GM11168 (cell line): Measurements from ENCODE around the gene CCT6B.
"Not testable (repeated sequence)": the region's sequence is repeated elsewhere in the genome, so short reads cannot be mapped to it uniquely, and the experiment has no call there.

ENCODE experiments used
- in situ Hi-C: fragments of 300-500 bp; cut with MboI; formaldehyde crosslinking; loops from one replicate; pipeline ENCODE4 v1.12.0; 2022; ENCODE audit warnings: low sequenced_read_pairs; ENCODE audit not compliant: unreplicated experiment

The CCT6B gene

DNA sequence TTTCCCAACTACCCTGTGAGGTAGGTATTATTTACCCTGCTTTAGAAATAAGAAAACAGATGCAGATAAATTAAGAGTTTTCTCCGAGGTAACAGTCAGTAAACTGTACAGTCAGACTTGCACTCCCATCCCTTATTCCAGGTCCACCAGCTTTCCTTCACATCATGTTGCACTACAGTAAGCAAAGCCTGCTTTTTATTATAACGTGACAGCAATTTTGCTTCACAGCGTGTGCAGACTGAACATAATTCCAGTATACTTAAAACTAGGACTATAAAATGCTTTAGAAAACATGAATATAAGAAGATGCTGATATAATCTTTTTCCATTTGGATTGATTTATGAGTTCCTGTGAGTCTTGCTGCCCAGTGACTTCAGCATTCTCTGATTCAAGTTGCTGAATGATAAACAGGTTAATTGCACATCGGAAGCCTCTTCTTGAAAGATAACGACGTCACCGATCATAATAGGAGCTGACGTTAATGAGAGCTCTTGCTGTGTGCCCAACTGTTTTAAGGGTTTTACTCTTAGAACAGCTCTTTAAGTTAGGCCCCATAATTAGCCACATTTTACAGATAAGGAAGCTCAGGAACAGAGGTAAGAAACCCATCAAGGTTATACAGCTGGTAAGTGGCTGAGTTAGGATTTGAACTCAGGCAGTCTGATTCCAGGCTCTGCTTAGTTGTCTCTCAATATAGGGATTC is 20.4 kb upstream of the CCT6B start:
- in situ Hi-C loops, result loop anchor here (10.0 kb wide), 1 partner anchor 113 kb away; no protein-coding TSS in a partner anchor

- in situ Hi-C loops, result loop anchor here (10.0 kb wide), 1 partner anchor 114 kb away; no protein-coding TSS in a partner anchor
Observed at GRCh38 chr17:34980681-34981537, 19.6 kb upstream of the CCT6B start.

GRCh38 chr17:34980353-34980680 is 19.1 kb upstream of the CCT6B start, which contains the start of gene LIG3:
Gene LIG3 (plus strand): TSS chr17:34980512. CDS start chr17:34983006, 2,494 bp downstream.
- in situ Hi-C loops, result loop anchor here (10.0 kb wide), 1 partner anchor 114 kb away; no protein-coding TSS in a partner anchor

DNA sequence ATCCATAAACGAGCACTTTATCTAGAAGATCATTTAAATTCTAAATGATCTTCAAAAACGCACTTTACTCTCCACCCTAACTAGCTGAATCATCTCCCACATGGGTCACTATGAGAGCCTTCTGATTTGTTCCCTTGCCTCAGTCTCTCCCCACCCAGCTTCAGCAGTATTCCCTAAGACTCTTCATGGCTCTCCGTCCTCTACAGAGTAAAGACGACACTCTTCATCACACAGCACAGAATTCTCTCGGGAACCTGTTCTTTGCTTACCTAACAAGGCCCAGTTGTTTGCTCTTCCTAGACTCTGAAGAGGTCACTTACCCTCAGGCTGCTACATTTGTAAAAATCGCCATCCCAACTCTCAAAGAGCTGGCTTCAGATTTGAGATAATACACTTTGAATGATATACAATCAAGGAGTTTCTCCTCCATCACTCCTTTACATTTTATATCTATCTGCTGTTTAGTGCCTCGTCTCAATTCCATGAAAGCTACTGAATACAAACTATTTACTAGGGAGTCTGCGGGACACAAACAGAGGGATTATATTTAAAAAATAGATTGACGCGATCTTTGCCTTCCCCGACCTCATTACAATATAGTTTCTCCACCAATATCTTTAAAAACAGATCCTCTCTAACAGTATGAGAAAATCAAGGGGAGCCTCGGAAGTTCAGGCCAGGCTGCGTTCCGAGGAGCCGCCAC is 18.5 kb upstream of the CCT6B start:
- in situ Hi-C loops, result loop anchor here (10.0 kb wide), 1 partner anchor 115 kb away; no protein-coding TSS in a partner anchor

DNA sequence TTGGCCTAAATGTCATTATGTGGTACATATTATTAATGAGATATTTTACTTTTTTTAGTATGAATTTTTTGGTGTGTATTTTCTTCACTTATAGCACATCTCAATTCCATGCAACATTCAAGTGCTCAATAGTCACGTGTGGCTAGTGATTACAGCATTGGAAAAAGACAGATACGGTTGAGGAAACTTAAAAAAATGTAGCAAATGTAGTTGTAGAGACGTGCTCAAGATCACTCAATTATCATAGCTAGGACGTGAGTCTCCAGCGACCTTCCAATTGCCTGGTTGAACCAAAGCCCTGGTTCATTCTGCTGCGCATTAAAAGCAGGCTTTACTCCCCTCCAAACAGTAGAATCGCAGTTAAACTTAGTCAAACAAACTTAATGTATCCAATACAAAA is 17.9 kb upstream of the CCT6B start:
- in situ Hi-C loops, result no loop called here

GRCh38 chr17:34974794-34975785 is 13.8 kb upstream of the CCT6B start:
- in situ Hi-C loops, result no loop called here

DNA sequence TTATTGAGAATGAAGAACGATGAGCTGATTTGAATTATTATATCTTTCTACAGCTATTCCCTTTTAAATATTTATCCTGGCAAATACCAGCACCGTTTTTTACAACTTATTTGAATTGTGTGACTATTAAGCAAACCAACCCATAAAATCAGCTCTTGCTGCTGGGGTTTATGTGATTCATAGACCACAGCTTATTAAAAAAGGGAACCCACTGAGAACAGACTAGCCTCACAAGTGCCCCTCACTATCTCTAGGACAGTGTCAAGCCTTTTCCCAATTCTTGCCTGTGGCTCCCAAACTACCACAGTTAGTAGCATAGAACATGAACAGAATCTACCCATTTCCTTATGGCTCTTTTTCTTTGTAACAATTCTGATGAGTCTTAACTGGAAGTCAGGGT is 12.9 kb upstream of the CCT6B start:
- in situ Hi-C loops, result no loop called here

DNA sequence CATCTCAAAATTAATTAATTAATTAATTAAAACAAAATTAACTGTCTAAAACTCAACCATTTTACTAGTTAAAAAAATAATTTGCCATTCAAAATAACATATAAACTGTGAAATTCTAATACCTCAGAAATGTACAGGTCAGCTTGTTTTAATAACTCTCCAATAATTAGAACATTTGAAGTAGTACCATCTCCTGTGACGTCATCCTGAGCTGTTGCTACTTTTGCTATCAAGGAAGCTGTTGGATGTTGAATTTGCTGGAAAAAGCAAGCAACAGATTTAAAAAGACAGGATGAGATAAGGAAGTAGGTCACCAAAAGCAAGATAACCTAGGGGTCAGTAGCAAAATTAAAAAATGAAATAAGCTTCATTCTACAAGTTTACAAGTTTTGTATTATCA is 2.8 kb downstream of the CCT6B start:
- in situ Hi-C loops, result no loop called here

DNA sequence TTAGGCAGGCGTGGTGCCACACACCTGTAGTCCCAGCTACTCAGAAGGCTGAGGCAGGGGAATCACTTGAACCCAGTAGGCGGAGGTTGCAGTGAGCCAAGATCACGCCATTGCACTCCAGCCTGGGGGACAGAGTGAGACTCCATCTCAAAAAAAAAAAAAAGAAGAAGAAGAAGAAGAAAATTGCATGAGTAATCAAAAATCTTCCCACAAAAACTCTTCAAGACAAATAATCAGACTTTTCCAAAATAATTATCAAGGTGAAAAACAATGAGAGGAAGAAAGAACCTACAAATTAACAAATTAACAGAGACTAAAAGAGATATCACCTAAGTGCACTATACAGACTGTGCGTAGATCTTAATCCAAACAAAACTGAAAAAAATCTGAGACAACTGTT is 10.5 kb downstream of the CCT6B start:
- in situ Hi-C loops, result not testable (repeated sequence)

GRCh38 chr17:34930283-34930682 is 31.0 kb downstream of the CCT6B start:
- in situ Hi-C loops, result no loop called here

- in situ Hi-C loops, result no loop called here
Observed at GRCh38 chr17:34926661-34927060, 34.6 kb downstream of the CCT6B start.

DNA sequence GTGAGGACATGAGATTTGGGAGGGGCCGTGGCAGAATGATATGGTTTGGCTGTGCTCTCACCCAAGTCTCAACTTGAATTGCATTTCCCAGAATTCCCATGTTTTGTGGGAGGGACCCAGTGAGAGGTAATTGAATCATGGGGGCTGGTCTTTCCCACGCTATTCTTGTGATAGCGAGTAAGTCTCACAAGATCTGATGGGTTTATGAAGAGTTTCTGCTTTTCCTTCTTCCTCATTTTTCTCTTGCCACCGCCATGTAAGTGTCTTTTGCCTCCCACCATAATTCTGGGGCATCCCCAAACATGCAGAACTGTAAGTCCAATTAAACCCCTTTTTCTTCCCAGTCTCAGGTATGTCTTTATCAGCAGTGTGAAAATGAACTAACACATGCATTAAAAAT is 40.6 kb downstream of the CCT6B start:
- in situ Hi-C loops, result no loop called here

DNA sequence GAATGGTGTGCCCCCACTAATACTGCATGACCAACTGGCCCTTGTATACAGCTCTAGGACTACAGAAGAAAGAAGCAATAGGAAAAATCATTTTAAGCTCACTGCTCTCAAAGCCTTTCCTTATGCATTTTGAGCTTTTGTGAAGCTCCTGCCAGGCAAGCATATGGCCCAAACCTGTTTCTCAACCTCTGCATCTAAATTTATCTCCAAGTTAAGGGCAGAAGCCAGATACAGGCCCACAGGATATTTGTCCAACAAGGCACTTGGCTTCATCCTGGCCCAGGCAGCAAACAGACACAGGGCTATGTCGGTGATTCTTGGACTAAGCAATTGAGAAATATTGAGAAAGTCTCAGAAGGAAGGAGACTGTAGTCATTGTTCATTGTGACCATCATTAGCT is 43.9 kb downstream of the CCT6B start:
- in situ Hi-C loops, result no loop called here

DNA sequence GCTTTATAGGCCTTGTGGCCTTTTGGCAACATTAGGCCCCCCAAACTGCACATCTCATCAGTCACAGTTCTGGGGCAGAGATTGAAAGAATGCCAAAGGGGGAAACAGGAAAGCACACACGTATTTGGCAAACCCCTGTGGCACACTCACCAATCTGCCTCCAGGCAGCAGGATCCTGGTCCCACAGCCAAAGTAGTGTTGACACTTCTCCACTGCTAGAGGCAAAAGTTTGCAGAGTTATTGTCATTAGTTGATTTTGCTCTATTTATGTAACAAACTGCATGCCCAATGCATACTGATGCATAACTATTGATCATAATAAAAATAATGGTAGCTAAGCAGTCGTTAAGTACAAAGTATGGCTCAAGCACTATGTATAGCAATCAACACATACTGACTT is 45.1 kb downstream of the CCT6B start:
- in situ Hi-C loops, result no loop called here

GRCh38 chr17:34913001-34913400 is 48.3 kb downstream of the CCT6B start:
- in situ Hi-C loops, result no loop called here

DNA sequence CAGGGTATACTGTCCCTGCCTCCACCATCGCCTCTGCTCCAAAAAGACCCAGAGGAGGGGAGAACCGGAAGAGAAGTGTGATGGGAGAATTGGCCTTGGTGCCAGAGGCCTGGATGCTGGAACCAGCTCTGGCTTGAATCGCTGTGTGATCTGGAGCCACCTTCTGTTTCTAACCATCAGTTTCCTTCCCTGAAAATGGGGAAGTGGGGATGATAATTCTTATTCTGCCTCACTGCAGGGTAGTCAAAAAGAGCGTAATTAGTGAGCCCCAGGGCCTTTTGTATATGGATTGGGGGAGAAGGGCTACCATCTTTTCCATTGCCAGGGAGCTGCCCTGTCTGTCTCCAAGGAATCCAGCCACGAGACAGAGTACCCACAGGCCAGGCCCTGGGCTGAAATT is 52.2 kb downstream of the CCT6B start:
- in situ Hi-C loops, result no loop called here

GRCh38 chr17:34902831-34903547 is 58.3 kb downstream of the CCT6B start:
- in situ Hi-C loops, result no loop called here

DNA sequence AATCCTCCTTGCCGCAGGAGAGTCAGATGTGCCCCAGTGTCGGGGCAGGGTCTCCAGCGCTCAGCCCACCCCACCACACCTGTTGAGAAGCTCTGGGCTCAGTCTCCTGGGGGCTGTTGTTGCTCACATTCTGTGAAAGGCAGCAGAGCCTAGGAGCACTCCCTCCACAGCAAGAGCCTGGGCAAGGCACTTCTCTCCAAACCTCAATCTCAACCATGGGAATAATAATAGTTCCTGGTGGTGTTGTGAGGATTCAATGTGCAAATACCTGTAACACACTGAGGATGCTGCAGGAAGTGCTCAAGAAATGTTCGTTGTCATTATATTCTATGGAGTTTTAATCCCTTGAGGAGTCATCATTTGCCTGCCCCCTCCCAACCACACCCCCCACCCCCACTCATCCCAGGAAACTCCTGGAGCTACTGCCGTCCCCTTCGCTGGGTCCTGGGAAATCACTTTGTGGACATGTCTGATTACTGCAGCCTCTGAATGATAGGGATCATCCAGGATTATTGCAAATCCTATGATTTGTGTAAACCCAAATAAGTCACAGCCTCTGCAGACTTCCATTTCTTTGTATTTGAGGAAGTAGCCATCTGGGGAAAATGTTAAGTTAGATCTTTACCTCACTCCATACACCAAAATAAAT is 61.5 kb downstream of the CCT6B start:
- in situ Hi-C loops, result no loop called here

DNA sequence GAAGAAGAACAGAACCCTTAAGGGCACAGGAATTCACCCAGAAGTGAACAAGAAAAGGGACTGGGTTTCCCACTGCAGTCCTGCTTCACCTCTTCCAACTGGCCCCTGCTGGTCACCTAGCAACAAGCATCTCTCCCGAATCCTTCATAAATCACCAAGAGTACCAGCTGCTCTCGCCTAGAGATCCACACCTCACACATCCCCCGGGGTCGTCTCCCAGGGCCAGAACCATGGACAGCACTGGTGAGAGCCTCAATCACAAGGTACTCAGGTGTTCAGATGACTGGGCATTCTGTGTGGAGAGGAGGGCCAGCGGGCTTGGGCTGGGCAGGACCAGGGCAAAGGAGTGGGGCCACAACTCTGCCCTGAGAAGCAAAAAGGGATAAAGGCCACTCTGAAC is 65.9 kb downstream of the CCT6B start:
- in situ Hi-C loops, result no loop called here
